Activated gamma-delta T cell (primary cell): Measurements from ENCODE around the gene BABAM1.
A peak's percentile ranks its signal among the peaks of the same experiment; 100 is the strongest.
"Not testable (repeated sequence)": the region's sequence is repeated elsewhere in the genome, so short reads cannot be mapped to it uniquely, and the experiment has no call there.

Source experiments
- DNase-seq: peaks from one replicate; lab custom pipeline; 2025; lab: John Stamatoyannopoulos, UW

The BABAM1 gene

DNA sequence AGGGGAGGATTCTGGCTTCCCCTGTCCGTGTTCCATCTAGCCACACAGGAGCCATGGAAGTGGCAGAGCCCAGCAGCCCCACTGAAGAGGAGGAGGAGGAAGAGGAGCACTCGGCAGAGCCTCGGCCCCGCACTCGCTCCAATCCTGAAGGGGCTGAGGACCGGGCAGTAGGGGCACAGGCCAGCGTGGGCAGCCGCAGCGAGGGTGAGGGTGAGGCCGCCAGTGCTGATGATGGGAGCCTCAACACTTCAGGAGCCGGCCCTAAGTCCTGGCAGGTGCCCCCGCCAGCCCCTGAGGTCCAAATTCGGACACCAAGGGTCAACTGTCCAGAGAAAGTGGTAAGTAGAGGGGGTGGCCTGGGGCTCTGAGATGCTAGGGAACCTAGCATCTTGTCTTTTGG lies 1.5 kb downstream of the BABAM1 start:
- no peak for DNase-seq

DNA sequence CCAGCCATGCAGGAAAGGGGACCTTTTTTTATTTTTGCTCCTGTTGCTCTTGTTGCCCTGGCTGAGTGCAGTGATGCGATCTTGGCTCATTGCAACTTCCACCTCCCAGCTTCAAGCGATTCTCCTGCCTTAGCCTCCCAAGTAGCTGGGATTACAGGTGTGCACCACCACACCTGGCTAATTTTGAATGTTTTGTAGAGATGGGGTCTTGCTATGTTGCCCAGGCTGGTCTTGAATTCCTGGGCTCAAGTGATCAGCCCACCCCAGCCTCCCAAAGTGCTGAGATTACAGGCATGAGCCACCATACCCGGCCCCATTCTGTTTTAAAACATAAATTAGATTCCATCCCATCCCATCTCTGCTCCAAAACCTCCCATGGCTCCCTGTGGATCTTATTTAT lies 7.6 kb downstream of the BABAM1 start:
- not testable (repeated sequence) for DNase-seq

DNA sequence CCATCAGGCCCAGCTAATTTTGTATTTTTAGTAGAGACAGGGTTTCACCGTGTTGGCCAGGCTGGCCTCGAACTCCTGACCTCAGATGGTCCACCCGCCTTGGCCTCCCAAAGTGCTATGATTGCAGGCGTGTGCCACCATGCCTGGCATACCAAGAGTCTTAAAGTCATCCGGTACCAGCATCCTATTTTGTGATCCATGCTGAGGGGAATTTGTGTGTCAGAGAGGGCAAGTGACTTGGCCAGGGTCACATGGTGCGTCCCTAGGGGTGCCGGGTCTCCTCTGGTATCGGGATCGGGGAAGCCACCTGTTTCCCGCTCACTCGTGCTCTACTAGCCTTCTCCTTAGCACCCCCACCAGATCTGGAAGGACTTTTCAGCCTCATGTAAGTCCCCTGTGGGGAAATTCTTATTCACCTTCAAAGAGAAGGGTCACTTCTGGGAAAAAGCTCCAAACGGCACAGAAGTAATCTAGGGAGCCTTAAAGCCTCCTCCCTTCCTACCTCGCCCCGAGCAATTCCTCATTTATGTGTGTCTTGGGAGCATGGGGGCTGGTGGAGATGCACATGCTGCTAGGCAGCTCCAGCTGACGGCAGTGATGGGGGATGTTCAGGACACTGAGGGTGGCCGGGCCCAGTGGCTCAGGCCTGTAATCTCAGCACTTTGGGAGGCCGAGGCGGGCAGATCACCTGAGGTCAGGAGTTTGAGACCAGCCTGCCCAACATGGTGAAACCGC lies 8.4 kb downstream of the BABAM1 start:
- DNase-seq = no peak

DNA sequence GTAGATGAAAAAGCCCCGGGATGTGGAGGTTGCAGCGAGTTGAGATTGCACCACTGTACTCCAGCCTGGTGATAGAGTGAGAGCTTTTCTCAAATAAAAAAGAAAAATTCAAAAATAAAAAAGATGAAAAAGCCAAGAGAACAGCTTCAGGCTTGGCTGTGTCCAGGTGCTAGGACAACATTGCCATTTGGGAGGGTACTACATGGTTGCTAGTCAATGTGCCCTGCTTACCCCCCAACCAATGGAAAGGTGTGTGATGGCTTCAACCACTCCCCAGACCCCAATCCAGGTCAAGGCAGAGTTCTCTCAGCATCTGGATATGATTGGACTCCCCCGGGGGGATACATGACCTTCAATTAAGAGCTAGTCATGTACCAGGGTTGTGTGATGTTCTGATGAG lies 12.2 kb downstream of the BABAM1 start:
- DNase-seq = no peak

DNA sequence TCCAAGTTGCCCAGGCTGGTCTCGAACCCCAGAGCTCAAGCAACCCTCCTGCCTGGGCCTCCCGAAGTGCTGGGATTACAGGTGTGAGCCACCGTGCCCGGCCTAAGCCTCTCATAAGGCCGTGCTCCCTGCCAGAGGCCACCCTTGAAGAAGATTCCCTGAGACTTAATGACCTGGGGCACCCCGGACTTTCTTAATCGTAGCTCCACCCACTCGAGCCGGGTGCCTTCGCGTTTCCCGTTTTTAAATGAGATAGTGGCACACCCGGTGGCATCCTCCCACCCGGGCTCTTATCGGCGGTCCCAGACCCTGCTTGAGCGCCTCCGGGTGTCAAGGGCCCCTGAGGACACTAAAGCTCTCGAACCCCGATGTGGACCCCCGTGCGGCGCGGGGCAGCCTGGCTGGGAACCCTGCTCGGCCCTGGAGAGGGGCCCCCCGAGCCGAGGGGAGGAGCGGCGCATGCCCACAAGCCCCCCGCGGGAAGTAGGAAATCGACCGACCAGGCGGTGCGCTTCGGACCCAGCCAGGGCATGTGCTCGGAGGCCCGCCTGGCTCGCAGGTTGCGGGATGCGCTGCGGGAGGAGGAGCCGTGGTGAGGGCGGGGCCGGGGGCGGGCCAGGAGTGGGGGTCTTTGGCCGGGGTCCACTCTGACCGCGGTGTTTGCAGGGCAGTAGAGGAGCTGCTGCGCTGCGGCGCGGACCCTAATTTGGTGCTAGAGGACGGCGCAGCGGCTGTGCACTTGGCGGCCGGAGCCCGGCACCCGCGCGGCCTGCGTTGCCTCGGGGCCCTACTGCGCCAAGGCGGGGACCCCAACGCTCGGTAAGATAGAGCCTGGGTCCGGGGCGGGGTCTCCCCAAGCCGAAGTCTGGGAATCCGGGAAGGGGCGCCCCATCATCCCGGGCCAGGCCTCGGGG lies 14.4 kb downstream of the BABAM1 start, which contains the start of gene ANKLE1:
Gene ANKLE1, plus strand, starts transcription at position 511 of the 914 bp plus-strand sequence. Its CDS starts 20 bp downstream, at position 531.
- no peak for DNase-seq

DNA sequence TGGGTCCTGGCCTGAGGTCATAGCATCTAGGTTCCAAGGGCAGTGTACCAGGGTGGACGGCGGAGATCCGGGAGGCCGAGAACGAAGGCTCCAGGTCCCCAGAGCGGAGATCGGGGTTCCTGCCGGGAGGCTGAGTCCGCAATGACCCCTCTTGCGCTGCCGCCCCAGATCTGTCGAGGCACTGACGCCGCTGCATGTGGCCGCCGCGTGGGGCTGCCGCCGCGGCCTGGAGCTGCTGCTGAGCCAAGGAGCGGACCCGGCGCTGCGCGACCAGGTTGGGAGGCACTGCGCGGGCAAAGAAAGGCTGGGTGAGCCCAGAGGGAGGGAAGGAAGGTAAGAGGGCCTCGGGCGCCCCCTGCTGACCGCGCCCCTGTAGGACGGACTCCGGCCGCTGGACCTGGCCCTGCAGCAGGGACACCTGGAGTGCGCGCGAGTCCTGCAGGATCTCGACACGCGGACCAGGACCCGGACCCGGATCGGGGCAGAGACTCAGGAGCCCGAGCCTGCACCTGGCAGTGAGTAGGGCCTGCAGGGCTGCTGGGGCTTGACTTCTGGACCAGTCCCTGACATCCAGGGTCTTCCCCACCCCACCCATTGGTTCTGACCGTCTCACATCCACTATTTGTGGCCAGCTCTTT lies 15.4 kb downstream of the BABAM1 start:
- peak; percentile 49 for DNase-seq

DNA sequence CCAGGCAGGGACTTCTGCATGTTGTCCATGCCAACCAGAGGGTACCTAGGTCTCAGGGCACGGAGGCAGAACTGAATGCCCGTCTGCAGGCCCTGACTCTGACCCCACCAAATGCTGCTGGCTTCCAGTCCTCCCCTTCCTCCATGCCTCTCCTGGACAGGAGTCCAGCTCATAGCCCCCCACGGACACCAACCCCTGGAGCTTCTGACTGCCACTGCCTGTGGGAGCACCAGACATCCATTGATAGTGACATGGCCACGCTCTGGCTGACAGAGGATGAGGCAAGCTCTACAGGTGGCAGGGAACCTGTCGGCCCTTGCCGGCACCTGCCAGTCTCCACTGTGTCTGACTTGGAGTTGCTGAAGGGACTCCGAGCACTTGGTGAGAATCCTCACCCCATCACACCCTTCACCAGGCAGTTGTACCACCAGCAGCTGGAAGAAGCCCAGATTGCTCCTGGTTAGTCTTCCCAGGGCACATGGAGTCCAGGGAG lies 16.3 kb downstream of the BABAM1 start:
- DNase-seq = no peak

DNA sequence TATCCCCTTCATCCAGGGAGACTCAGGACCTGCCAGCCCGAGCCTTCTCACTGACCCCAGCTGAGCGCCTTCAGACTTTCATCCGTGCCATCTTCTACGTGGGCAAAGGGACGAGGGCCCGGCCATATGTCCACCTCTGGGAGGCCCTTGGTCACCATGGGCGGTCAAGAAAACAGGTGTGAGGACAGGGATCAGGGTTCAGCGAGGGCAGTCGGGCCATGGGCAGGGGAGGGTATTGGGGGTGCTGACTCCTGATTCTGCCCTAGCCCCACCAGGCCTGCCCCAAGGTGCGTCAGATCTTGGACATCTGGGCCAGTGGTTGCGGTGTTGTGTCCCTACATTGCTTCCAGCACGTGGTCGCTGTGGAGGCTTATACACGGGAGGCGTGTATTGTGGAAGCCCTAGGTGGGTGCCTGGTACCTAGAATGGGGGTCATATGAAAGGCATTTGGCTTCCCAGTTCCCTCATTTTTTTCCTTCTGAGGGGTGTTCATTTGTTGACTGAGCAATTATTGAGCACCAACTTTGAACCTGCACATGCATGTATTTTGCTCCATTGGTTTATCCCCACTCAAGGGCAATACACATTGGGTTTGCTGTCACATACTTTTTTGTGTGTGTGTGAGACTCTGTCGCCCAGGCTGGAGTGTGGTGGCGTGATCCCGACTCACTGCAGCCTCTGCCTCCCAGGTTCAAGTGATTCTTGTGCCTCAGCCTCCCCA lies 18.3 kb downstream of the BABAM1 start:
- no peak for DNase-seq

DNA sequence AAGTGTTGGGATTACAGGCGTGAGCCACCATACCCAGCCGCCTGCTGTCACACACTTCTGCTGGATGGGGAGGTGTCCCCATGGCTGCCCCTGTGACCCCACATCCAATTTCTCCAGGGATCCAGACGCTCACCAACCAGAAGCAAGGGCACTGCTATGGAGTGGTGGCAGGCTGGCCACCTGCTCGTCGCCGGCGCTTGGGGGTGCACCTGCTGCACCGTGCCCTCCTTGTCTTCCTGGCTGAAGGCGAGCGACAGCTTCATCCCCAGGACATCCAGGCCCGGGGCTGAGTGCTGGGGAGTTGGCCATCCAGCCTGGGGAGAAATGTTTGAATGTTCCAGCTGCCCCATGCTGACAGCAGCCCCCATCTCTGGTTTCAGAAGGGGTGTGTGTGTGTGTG lies 19.0 kb downstream of the BABAM1 start:
- DNase-seq = no peak

DNA sequence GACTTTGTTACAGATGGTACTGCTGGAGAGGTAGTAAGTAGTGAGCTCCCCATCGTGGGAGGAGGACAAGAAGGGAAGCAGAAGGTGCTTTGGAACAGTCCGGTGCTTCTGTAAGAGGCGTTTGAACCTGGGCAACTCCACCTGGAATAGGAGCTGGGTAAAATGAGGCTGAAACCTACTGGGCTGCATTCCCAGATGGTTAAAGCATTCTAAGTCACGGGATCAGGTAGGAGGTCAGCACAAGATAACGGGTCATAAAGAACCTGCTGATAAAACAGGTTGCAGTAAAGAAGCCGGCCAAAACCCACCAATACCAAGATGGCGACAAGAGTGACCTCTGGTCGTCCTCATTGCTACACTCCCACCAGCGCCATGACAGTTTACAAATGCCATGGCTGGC lies 19.5 kb downstream of the BABAM1 start:
- DNase-seq = no peak

DNA sequence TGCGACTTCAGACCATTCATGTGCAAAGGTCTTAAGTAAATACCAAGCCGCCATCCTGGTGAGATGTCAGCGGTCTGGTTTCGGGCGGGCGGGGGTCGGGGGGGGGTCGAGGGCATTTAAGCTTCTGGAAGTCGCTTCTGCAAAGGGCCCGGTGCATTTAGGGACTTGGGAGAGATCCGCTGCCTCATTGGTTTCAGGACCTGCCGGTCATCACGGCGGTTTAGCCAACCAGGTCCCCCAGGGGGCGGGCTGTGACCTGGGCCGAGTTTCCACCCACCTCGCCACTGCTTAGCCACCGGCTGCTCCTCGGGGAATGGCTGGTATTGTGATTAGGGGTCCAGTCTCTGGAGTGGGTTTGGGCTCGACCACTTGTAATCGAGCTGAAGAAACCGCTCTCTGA lies 22.2 kb downstream of the BABAM1 start:
- no peak for DNase-seq

DNA sequence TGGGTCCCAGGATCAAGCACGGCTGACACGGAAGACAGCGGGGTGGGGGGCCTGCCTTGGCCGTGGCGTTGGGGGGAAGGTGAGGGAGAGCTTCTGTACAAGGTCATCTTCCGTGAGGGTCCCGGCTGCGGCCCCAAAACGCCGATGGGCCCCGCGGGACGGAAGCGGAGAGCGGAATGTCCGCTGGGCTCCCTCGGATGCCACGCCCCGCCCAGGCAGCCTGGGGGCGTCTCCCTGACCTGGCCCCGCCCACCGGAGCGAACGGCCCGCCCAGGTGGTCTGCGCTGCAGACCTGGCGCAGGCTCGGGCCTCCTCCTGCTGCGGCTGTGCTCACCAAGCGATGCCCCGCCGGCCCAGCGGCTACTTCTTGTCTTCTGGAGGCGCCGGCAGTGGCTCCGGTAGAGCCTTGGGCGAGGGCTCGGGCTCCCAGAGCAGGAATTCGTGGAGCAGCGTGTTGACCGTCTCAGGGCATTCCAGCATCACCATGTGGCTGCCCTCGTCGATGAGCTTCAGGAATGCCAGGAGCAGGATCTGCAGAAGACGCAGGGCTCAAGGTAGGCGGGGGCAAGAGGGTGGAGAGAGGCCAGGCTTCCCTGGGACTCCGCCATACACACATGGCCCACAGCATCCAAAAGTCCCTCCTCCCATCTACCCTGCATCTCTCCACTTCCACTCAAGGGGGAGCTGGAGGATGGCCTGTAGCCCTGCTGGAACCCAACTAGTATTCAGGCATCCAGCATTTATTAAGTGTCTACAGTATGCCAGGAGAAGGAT lies 25.2 kb downstream of the BABAM1 start:
- peak; percentile 53 for DNase-seq

DNA sequence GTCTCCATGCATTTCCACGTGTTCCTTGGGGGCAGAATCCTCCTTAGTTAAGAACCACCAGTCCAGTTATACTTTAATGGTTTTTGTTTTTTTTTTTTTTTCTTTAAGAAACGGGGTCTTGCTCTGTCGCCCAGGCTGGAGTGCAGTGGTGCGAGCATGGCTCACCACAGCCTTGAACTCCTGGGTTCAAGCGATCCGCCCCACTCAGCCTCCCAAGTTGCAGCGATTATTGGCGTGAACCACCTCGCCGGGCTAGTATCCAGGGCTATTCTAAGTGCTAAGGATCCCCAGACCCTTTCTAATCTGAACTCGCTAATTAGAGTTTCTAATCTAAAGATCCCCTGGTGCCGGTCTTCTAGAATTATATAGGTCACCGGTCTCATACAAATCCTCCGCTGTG lies 26.4 kb downstream of the BABAM1 start:
- no peak for DNase-seq

DNA sequence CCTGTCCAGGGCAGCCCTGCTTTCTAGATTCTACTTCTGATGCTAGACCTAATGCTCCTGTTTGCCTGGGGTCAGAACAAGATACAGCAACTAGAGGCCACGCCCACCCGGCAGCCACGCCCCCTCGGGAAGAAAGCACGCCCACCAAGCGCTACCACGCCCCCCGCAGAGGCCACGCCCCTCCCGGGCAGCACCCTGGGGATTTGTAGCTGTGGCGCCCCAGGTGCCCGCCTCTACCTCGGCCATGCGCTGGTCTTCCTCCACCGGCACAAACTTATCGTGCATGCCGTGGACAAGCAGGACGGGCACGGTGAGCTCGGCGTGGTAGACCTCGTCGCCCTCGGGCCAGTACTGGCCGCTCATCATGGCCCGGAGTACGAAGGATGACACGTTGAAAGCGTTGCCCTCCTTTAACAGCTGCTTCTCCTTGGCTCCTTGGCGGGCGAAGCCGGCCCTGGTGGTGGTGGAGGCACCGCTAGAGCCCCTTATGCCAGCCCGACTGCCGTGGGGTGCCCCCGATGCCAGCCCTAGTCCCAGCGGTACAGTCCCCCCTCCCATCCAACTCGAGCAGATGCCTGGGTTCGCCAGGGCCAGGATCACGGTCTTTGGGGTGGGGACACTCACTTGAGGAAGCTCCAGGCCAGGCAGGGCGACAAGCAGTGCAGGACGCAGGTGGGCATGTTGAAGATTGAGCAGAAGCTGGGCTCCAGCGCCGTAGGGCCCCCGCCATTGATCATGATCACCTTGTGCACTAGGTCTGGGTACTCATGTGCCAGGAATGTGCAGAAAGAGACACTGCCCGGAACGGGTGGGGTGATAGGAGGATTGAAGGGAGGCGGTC lies 27.0 kb downstream of the BABAM1 start:
- DNase-seq = peak; percentile 27

DNA sequence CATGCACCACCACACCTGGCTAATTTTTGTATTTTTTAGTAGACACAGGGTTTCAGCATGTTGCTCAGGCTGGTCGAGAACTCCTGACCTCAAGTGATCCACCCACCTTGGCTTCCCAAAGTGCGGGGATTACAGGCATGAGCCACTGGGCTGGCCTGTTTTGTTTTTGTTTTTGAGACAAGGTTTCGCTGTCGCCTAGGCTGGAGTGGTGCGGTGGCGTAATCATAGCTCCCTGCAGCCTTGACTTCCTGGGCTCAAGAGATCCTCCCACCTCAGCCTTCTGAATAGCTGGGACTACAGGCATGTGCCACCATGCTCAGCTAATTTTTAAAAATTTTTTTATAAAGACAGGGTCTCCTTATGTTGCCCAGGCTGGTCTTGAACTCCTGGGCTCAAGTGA lies 28.3 kb downstream of the BABAM1 start:
- not testable (repeated sequence) for DNase-seq

DNA sequence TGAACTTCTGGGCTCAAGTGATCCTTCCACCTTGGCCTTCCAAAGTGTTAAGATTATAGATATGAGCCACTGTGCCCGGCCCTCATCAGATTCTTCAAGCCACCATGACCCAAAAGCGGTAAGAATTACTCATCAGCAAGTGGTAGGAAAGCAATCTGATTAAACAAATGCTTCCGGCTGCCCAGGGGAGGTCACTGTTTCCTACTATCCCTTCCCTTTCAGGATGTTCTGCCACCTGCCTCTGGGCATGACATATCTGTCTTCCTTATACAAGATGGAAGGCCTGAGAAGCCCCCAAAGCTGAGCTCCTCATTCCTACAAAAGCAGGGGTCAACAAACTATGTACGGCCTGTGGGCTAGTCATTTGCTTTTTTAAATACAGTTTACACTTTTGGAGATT lies 29.0 kb downstream of the BABAM1 start:
- no peak for DNase-seq

DNA sequence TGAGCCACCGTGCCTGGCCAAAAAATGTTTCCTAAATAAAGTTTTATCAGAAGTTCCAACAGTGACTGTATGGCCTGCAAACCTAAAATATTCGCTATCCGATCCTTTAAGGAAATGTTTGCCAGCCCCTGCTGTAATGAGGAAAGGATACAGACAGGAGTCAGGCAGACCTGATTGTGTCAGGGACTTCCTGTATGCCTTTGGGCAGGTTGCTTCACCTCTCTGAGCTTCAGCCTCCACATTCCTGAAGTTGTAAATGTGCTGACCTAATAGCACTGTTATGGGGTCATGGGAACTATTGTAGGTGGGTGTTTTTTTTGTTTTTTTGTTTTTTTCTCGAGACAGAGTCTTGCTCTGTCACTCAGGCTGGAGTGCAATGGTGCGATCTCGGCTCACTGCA lies 29.7 kb downstream of the BABAM1 start:
- no peak for DNase-seq

DNA sequence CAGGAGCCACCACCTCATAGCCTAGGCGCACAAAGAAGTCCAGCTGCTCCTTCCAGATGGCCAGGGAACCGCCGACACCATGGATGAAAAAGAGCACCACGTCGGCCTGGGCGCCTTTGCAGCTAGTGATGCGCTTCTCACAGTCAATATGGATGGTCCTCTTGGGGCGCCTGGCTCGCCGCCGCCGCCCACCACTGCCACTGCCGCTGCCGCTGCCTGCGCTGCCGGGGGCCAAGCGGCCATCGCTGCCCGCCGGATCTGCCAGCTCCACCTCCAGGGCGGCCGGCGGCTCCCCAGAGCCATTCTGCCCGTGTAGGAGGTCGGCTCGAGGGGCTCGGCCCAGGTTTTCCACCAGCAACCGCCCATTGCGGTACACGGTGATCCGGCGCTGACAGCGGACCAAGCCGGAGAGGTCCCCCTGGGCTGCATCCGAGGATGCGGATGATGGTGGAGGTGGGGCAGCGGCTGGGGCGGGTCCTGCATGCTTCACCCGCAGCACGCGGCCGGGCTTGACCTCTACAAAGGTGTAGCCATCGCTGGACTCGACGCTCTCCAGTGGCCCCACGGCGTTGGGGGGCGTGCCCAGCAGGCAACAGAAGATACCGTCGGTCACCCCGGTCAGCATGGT lies 33.9 kb downstream of the BABAM1 start:
- no peak for DNase-seq

DNA sequence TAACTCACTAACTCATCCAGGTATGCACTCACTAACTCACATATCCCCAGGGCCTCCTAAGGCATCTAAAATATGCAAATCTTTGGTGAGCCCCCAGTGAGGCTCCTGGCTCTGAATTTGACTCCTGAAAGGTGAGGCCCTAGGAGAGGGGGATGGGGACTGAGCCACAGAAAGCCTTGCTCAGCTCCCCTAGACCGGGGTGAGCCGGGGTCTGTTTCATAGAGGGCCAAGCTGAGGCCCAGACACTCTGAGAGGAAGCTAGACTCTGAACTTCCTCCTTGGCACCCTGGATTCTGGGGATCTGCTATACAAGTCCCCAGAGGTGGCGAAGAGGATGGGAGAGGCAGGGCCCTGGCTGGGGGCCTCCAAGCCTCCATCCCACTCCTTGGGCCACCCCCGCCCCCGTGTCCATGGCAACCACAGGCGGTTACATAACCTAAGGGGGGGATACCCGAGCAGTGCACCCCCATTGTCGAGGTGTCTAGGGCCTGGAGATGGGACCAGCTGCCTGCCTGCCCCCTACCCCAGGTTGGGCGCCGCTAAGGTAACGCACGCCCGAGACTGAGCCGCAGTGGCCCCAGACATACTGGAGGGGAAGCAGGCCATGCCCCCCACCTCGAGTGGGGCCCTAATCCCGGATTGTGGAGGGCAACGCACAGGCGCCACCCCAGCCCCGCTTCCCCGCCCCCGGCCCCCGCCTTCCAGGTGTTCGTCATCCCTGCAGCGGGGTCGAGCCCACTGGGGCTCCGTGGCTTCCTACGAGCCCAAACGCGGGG lies 35.3 kb downstream of the BABAM1 start:
- no peak for DNase-seq
